Renal cortical epithelial cell (primary cell): Measurements from ENCODE around the gene WDR48. TPM values are rescaled to one million over a fixed set of nuclear protein-coding genes. Genes with fewer than 3 reads are reported as not detected.

Source experiments
- DNase-seq: peaks from one replicate; pipeline ENCODE4 v3.0.0-alpha.2; 2011; ENCODE audit warnings: low read depth
- total RNA-seq: library from RNA; depleted of rRNA; stranded (reverse); fragments of >200 nt; gene quantifications from 2 replicates; pipeline ENCODE4 v1.2.3, GENCODE V29; 2014

The WDR48 gene
- total RNA-seq, 1 donor from 2014 or later = 71.4 TPM

GRCh38 chr3:39063143-39063542 is 11.3 kb downstream of the WDR48 start:
- no peak for DNase-seq

GRCh38 chr3:39064646-39065045 is 12.8 kb downstream of the WDR48 start:
- peak; percentile 87 for DNase-seq

GRCh38 chr3:39065197-39065596 is 13.4 kb downstream of the WDR48 start:
- peak; percentile 69 for DNase-seq

GRCh38 chr3:39067286-39067685 is 15.5 kb downstream of the WDR48 start:
- DNase-seq = peak; percentile 13

GRCh38 chr3:39068556-39068955 is 16.7 kb downstream of the WDR48 start:
- no peak for DNase-seq

GRCh38 chr3:39075910-39076309 is 24.1 kb downstream of the WDR48 start:
- DNase-seq = no peak

GRCh38 chr3:39079530-39079929 is 27.7 kb downstream of the WDR48 start:
- no peak for DNase-seq

GRCh38 chr3:39080026-39080425 is 28.2 kb downstream of the WDR48 start:
- DNase-seq = no peak

- DNase-seq = no peak
These were observed 31.0 kb downstream of the WDR48 start for GRCh38 chr3:39082666-39083313.

GRCh38 chr3:39086144-39086543 is 34.3 kb downstream of the WDR48 start:
- no peak for DNase-seq

- no peak for DNase-seq
These were observed 36.6 kb downstream of the WDR48 start for GRCh38 chr3:39088456-39088855.

GRCh38 chr3:39088889-39089288 is 37.1 kb downstream of the WDR48 start:
- DNase-seq = no peak

GRCh38 chr3:39090922-39091321 is 39.1 kb downstream of the WDR48 start:
- DNase-seq = no peak

GRCh38 chr3:39094851-39095677 is 43.2 kb downstream of the WDR48 start:
- DNase-seq = no peak

GRCh38 chr3:39095778-39096177 is 44.0 kb downstream of the WDR48 start:
- DNase-seq = no peak

- peak; percentile 33 for DNase-seq
These were observed 45.0 kb downstream of the WDR48 start for GRCh38 chr3:39096775-39097174.

- no peak for DNase-seq
These were observed 46.1 kb downstream of the WDR48 start for GRCh38 chr3:39097716-39098472.

GRCh38 chr3:39098473-39099000 is 46.7 kb downstream of the WDR48 start:
- DNase-seq = no peak

- no peak for DNase-seq
These were observed 47.4 kb downstream of the WDR48 start for GRCh38 chr3:39099242-39099641.

- no peak for DNase-seq
These were observed 48.1 kb downstream of the WDR48 start for GRCh38 chr3:39099738-39100499.

- no peak for DNase-seq
These were observed 48.7 kb downstream of the WDR48 start for GRCh38 chr3:39100500-39100886.
